HG03097 (cell line): ENCODE data around the gene GLIS1.
"Not testable (repeated sequence)": the region's sequence is repeated elsewhere in the genome, so short reads cannot be mapped to it uniquely, and the experiment has no call there.

Experiments
- ATAC-seq: cut with Tn5 transposase; IDR thresholded peaks from one replicate; pipeline ENCODE4 v1.9.1; 2021; ENCODE audit not compliant: unreplicated experiment, low FRiP score

The GLIS1 gene

GRCh38 chr1:53572065-53572814 lies 166.7 kb downstream of the GLIS1 start:
- ATAC-seq: no peak

DNA sequence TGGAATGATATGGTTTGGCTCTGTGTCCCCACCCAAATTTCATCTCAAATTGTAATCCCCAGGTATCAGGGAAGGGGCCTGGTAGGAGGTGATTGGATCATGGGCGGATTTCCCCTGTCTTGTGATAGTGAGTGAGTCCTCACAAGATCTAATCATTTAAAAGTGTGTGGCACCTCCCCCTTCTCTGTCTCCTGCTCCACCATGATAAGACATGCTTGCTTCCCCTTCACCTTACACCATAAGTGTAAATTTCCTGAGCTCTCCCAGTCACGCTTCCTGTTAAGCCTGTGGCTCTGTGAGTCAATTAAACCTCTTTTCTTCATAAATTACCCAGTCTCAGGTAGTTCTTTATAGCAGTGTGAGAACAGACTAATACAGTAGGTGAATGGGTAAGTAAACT lies 170.4 kb downstream of the GLIS1 start:
- ATAC-seq: no peak

DNA sequence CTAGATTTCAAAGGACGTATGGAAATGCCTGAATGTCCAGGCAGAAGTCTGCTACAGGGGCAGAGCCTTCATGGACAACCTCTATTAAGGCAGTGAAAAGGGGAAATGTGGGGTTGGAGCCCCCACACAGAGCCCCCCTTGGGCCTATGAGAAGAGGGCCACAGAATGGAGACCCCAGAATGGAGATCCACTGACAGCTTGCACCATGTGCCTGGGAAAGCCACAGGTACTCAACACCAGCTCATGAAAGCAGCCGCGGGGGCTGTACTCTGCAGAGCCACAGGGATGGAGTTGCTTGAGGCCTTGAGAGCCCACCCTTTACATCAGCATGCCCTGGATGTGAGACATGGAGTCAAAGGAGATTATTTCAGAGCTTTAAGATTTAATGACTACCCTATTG lies 171.1 kb downstream of the GLIS1 start:
- ATAC-seq: no peak

- ATAC-seq: no peak
Observed at GRCh38 chr1:53567450-53567849, 171.5 kb downstream of the GLIS1 start.

- ATAC-seq: no peak
Observed at GRCh38 chr1:53563611-53564010, 175.4 kb downstream of the GLIS1 start.

GRCh38 chr1:53562981-53563379 lies 176.0 kb downstream of the GLIS1 start:
- no peak for ATAC-seq

GRCh38 chr1:53562291-53562980 lies 176.5 kb downstream of the GLIS1 start:
- ATAC-seq: no peak

DNA sequence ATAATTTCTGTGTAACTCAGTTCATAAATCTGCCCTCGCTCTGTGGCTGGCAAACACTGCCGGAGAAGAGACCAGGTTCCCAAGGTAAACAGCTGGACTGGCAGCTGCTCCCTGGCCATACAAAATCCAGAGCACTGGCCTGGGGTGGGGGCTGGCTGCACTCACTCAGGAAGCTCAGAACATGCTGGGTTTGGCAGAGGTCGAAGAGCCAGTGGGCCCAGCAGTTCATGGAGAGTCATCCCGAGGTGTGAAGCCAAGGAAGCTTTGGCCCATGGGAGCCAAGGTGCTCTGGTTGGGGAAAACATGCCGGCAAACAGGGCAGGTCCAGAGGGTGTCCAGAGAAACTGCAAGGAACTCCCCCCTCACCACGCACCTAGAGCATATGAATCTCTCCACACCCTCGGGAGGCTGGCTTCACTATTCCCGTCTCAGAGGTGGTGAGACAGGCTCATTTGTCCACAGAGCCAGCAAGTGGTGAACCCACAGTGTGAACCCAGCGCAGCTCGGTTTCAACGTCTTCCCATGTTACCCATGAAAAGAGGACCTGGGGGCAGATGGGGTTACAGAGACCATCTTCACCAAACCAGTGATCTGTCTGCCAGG lies 177.4 kb downstream of the GLIS1 start:
- no peak for ATAC-seq

DNA sequence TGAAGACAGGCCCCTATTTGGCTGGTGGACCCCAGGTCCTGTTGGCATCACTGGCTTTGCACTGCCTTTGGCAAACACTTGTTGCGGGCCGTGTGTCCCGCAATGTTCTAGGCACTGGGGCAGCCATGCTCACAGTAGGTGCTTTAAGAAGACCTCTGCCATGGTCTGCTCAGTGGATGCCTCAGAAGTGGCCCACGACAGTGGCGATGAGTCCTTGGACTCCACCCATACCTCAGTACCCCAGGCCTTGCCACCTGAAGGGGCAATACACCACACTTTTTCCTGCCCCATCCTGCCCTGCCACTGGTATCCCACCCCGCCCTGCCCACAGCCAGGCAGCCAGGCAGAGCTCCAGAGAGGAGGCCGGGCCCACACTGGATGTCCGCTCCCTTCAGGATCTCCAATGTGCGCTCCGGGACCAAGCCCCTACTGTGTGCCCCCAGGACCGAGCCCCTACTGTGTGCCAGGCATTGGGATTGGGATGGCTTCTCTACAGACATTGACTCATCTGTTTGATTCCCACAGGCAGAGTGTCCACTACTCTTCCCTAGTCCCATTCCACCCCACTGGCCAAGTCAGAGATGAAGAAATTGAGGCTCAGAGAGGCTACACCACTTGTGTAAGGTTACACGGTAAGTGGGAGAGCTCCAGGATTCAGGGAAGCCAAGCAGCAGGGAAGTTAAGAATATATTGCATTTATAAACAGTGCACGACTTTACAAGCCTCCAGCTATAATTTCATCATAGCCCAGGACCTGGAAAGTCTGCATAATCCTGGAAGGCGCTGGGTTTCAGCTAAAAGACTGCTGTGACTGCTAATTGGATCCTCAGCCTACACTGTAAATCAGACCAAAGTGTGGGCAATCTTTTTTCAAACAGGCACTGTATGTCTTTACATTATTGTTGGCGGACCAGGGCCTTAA lies 178.1 kb downstream of the GLIS1 start:
- no peak for ATAC-seq

DNA sequence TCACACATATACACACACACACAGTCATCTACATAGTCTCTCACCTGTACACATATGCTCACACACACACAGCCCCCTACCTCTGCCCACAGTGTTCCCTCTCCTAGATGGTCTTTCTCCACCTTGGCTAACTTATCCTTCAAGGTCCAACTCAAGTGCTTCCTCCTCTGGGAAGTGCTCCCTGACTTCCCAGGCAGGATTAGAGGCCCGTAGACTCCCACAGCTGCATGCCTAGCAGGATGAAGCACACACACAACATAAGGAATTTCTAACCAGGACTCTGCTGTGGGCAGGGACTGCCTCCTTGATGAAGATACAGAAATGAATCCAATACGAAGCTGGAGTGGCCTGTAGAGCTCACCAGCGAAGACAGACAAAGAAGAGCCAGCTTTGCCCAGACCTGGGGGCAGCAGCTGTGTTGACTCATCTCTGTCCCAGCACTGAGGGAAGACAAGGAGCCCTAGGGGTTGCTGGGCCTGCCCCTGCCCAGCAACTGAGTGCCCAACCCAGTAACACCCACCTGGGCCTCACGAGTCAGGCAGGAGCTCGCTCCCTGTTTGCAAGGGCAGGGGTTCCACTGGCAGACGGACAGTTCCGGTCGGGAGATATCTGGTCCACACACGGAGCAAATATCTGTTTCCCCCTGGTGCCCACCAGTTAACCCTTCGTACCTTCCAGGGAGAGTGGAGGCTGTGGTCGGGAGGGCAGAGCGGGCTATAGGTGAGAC lies 178.9 kb downstream of the GLIS1 start:
- ATAC-seq: no peak

GRCh38 chr1:53559391-53559815 lies 179.6 kb downstream of the GLIS1 start:
- ATAC-seq: no peak

- ATAC-seq: no peak
Observed at GRCh38 chr1:53558739-53559315, 180.1 kb downstream of the GLIS1 start.

- no peak for ATAC-seq
Observed at GRCh38 chr1:53557830-53558738, 180.9 kb downstream of the GLIS1 start.

DNA sequence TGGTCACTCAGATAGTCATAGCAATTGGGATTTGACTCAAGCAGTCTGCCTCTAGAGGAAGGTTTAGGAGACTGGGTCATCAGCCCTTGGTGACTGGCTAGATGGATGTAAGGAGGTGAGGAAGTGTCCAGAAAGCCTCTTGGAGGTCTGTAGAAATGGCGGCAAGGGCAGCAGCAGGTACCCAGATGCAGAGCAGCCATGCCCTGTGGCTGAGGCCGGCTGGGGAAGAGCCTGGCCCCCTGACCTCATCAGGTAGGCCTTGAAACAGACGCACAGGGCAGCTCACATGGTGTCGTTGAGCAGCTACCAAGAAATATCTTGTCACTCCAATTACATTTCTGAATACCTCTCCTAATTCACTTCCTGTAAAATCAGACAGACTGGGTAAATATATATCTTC lies 181.6 kb downstream of the GLIS1 start:
- ATAC-seq: no peak

- no peak for ATAC-seq
Observed at GRCh38 chr1:53556657-53557227, 182.2 kb downstream of the GLIS1 start.

GRCh38 chr1:53555620-53556326 lies 183.2 kb downstream of the GLIS1 start:
- not testable (repeated sequence) for ATAC-seq

DNA sequence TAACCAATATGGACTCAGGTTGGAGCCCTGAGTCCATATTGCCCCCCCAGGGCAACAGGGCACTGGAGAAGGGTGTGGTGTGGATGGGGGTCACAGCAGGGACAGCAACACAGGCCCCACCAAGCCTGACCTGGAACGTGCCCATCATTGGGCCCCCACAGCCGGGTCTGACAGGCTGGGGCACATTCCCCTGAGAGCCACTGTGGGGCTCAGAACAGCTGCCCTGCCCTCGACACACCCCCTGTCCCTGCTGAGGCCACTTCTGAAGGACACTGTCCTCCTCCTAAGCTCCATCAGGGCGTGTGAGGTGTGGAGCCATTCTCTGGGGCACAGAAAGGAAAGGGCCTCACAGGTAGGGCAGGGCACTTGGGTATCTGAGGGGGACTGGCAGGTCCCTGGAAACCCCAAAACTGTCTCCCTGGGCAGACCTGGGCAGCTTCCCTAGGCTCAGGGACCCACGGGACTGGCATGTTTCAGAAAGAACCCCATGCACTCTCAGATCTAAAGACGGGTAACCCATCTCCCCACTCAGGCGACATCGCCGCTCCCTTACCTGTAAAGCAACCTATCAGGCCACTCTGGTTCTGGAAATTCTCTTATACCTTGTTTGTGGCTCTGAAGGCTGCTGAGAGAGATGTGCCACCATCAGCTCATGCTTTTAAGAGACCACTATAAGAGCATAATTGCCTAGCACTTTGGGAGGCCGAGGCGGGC lies 184.2 kb downstream of the GLIS1 start:
- no peak for ATAC-seq
